SK-N-SH (cell line): ENCODE results near the gene VWA3B.

Experiments used
- CHD2 ChIP-seq: fragments of 150-350 bp; IDR thresholded peaks from 2 replicates; pipeline ENCODE4 v1.6.1; 2018; ENCODE audit warnings: low read length; ENCODE audit not compliant: partially characterized antibody
- CTCF ChIP-seq: fragments of 200-600 bp; sonication (generic); IDR thresholded peaks from 2 replicates; pipeline ENCODE4 v1.6.1; 2017; ENCODE audit warnings: antibody characterized with exemption, mild to moderate bottlenecking, moderate library complexity
- EP300 ChIP-seq, 2 experiments: IDR thresholded peaks; 2 replicates each; pipeline versions ENCODE4 v1.4.0 to v1.6.1; 2012; ENCODE audit warnings: borderline replicate concordance in 1 of 2, low read depth in 1 of 2, low read length in 1 of 2
- JUND ChIP-seq: IDR thresholded peaks from 2 replicates; pipeline ENCODE4 v1.4.0; 2012
- MXI1 ChIP-seq: IDR thresholded peaks from 2 replicates; pipeline ENCODE4 v1.6.1; 2012; ENCODE audit warnings: mild to moderate bottlenecking, low read depth, low read length, improper control_type of control experiment
- NFIC ChIP-seq: IDR thresholded peaks from 2 replicates; pipeline ENCODE4 v1.4.0; 2012; ENCODE audit warnings: borderline replicate concordance
- POLR2AphosphoS5 ChIP-seq: IDR thresholded peaks from 2 replicates; pipeline ENCODE4 v1.6.1; 2012; ENCODE audit warnings: low read depth, low read length
- RCOR1 ChIP-seq: fragments of 150-350 bp; IDR thresholded peaks from 2 replicates; pipeline ENCODE4 v1.6.1; 2017; ENCODE audit warnings: antibody characterized with exemption, low read length
- REST ChIP-seq: IDR thresholded peaks from 2 replicates; pipeline ENCODE4 v1.6.1; 2012; ENCODE audit warnings: mild to moderate bottlenecking, low read depth, low read length, moderate library complexity
- SMC3 ChIP-seq: IDR thresholded peaks from 2 replicates; pipeline ENCODE4 v1.6.1; 2012; ENCODE audit warnings: low read depth, low read length, improper control_type of control experiment
- TAF1 ChIP-seq: IDR thresholded peaks from 2 replicates; pipeline ENCODE4 v1.6.1; 2012; ENCODE audit warnings: low read depth, mild to moderate bottlenecking, low read length, moderate library complexity, borderline replicate concordance
- USF1 ChIP-seq: IDR thresholded peaks from 2 replicates; pipeline ENCODE4 v1.4.0; 2012; ENCODE audit warnings: low read depth, borderline replicate concordance
- YY1 ChIP-seq: IDR thresholded peaks from 2 replicates; pipeline ENCODE4 v1.4.0; 2012; ENCODE audit warnings: low read depth, mild to moderate bottlenecking
- ZBTB33 ChIP-seq: IDR thresholded peaks from 2 replicates; pipeline ENCODE4 v1.4.0; 2012; ENCODE audit warnings: low read depth, borderline replicate concordance

GRCh38 chr2:98234776-98235175, 147.8 kb downstream of the VWA3B start:
- no peak for TF ChIP-seq CTCF
- TF ChIP-seq EP300 (IDR thresholded peaks at IDR 0.05; ENCODE audit: borderline replicate concordance in 1 of 2, low read depth in 1 of 2, low read length in 1 of 2): no peak
- no peak for TF ChIP-seq RCOR1
- TF ChIP-seq POLR2AphosphoS5: no peak
- TF ChIP-seq SMC3: no peak
- no peak for TF ChIP-seq NFIC
- no peak for TF ChIP-seq ZBTB33
- no peak for TF ChIP-seq YY1
- TF ChIP-seq USF1: no peak
- no peak for TF ChIP-seq JUND
- TF ChIP-seq REST: no peak
- no peak for TF ChIP-seq MXI1
- TF ChIP-seq TAF1: no peak
- TF ChIP-seq CHD2: no peak
